HAP-1 (cell line): ENCODE data around the gene ACACA.
A peak's percentile ranks its signal among the peaks of the same experiment; 100 is the strongest.
"Not testable (repeated sequence)": the region's sequence is repeated elsewhere in the genome, so short reads cannot be mapped to it uniquely, and the experiment has no call there.

Experiments used
- DNase-seq, 2 experiments: peaks; one replicate each; pipeline ENCODE4 v3.0.0-alpha.2; 2016 to 2020; ENCODE audit warnings: low spot score in 2 of 2
- H3K27me3 ChIP-seq: fragments of 250-450 bp; sonication (Bioruptor Pico); 2 replicates; pipeline ENCODE4 v1.5.1; 2020; ENCODE audit warnings: low read depth, mild to moderate bottlenecking, moderate library complexity
- H3K36me3 ChIP-seq: fragments of 250-450 bp; sonication (Bioruptor Pico); replicated peaks from 2 replicates; pipeline ENCODE4 v1.5.1; 2020; ENCODE audit warnings: mild to moderate bottlenecking
- H3K4me1 ChIP-seq: fragments of 250-450 bp; sonication (Bioruptor Pico); 2 replicates; pipeline ENCODE4 v1.5.1; 2020; ENCODE audit warnings: mild to moderate bottlenecking
- H3K4me3 ChIP-seq: fragments of 250-450 bp; sonication (Bioruptor Pico); 2 replicates; pipeline ENCODE4 v1.5.1; 2020; ENCODE audit warnings: mild to moderate bottlenecking, moderate library complexity
- H3K9me3 ChIP-seq: fragments of 250-450 bp; sonication (Bioruptor Pico); 2 replicates; pipeline ENCODE4 v1.5.1; 2020; ENCODE audit warnings: mild to moderate bottlenecking, moderate library complexity
- in situ Hi-C: fragments of 300-500 bp; cut with MboI; formaldehyde crosslinking; loops from 3 replicates; pipeline ENCODE4 v1.14.3; 2020; ENCODE audit warnings: low sequenced_read_pairs, inconsistent platforms, mixed read lengths

The ACACA gene

GRCh38 chr17:37417852-37418251 lies 11.2 kb upstream of the ACACA start:
- no peak for DNase-seq
- H3K36me3 ChIP-seq = peaks cover 51% of the 10 kb centered on the region
- in situ Hi-C loops = no loop called here
- H3K9me3 ChIP-seq = no peaks in the 10 kb centered on the region
- no peaks in the 10 kb centered on the region for H3K4me1 ChIP-seq
- no peaks in the 10 kb centered on the region for H3K27me3 ChIP-seq
- no peak overlapping the region for H3K4me3 ChIP-seq

DNA sequence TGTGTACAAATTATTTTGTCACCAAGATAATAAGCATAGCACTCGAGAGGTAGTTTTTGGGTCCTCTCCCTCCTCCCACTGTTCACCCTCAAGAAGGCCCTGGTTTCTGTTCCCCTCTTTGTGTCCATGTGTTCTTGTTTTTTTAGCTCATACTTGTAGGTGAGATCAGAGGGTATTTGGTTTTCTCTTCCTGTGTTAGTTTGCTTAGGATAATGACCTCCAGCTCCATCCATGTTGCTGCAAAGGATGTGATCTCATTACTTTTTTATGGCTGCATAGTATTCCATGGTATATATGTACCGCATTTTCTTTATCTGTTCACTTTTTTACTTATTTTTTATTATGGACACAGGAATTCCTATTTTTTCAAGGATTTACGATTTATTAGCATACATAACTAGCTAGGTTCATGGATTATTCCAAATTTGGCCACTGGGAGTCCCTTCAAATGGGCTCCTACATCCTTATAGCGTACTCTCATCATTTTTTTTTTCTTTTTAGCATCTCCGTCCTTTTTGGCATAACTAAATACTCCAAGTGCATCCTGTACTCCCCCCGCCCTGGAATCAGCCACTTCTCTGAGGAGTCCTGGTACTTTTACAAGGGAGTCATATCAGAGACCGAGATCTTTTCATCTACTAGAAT lies 7.4 kb upstream of the ACACA start:
- H3K27me3 ChIP-seq = no peaks in the 10 kb centered on the region
- H3K4me1 ChIP-seq = no peaks in the 10 kb centered on the region
- no peaks in the 10 kb centered on the region for H3K9me3 ChIP-seq
- in situ Hi-C loops = no loop called here
- H3K4me3 ChIP-seq = no peak overlapping the region
- no peak for DNase-seq
- H3K36me3 ChIP-seq = peaks cover 64% of the 10 kb centered on the region

DNA sequence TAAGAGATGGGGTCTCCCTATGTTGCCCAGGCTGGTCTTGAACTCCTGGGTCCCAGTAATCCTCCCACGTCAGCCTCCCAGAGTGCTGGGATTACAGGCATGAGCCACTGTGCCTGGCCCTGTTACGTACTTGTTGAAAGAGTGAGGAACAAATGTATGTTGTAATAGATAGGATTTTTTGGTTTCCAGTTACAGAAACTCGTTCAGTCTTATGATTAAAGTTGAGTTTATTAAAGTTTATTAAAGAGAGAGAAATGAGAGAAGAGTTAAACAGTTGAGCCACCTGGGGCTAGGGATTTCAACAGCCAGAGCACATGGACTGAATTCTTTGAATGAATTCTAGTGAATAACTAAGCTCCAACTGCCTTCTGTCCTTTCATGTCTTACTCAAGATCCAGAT lies 3.7 kb upstream of the ACACA start:
- DNase-seq = no peak
- H3K9me3 ChIP-seq = no peaks in the 10 kb centered on the region
- H3K4me3 ChIP-seq = no peak overlapping the region
- peaks cover 44% of the 10 kb centered on the region for H3K36me3 ChIP-seq
- H3K27me3 ChIP-seq = no peaks in the 10 kb centered on the region
- peaks cover 7% of the 10 kb centered on the region for H3K4me1 ChIP-seq
- in situ Hi-C loops = no loop called here

- Histone ChIP-seq H3K4me1 (peaks cover 14% of the 10 kb centered on the region), H3K36me3 (peaks cover 29% of the 10 kb centered on the region), H3K4me3 (peak overlapping the region; percentile 49; the same call in 1 of the 2 replicates)
- DNase-seq, H3K27me3 ChIP-seq, in situ Hi-C loops, H3K9me3 ChIP-seq: not testable (repeated sequence)
Measured at GRCh38 chr17:37408145-37408479, 1.5 kb upstream of the ACACA start.

DNA sequence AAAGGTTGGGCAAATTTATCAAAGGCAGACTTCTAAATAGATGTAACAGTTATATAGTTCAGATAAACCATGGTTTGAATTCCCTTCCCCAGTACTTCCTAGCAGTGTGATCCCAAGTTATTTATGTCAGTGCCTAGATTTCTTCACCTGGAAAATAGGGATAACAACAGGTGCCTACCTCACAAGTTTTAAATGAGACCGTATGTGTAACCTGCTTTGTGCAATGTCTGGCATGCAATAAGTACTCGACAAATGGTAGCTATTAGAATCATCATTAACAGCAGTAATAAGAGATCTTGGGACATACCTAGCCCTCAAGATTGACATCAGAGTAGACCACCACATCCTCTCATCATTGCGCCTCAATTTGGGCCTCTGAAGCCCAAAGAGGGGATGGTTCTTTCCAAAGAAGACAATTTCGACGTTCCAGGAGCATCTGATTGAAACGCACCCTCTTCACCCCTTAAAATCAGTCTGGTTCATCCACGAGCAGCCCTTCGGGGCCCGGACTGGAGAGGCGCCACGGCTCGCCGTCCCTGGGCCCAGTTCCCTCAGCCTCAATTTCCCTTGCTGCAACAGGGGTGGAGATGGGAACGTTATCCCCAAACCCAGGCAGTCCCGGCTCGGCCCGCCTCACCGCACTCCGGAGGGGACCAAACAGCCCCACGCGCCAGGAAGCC lies 541 bp downstream of the ACACA start:
- H3K4me3 ChIP-seq = peak overlapping the region; percentile 77
- H3K27me3 ChIP-seq = no peaks in the 10 kb centered on the region
- in situ Hi-C loops = no loop called here
- H3K9me3 ChIP-seq = no peaks in the 10 kb centered on the region
- peaks cover 14% of the 10 kb centered on the region for H3K4me1 ChIP-seq
- peaks cover 11% of the 10 kb centered on the region for H3K36me3 ChIP-seq
- DNase-seq = peak in 1 of 2 experiments; percentile 15

- H3K27me3 ChIP-seq, H3K9me3 ChIP-seq, H3K36me3 ChIP-seq, in situ Hi-C loops: not testable (repeated sequence)
- H3K4me1 ChIP-seq = peaks cover 14% of the 10 kb centered on the region
- DNase-seq = peak in 1 of 2 experiments; percentile 35
- peak overlapping the region; percentile 77 for H3K4me3 ChIP-seq
Measured at GRCh38 chr17:37405522-37405921, 1.1 kb downstream of the ACACA start.

GRCh38 chr17:37400505-37400904 lies 6.1 kb downstream of the ACACA start:
- DNase-seq = no peak
- no peak overlapping the region for H3K4me3 ChIP-seq
- no peaks in the 10 kb centered on the region for H3K27me3 ChIP-seq
- no peaks in the 10 kb centered on the region for H3K9me3 ChIP-seq
- in situ Hi-C loops = no loop called here
- peaks cover 5% of the 10 kb centered on the region; the same call in 1 of the 2 replicates for H3K36me3 ChIP-seq
- peaks cover 11% of the 10 kb centered on the region for H3K4me1 ChIP-seq

DNA sequence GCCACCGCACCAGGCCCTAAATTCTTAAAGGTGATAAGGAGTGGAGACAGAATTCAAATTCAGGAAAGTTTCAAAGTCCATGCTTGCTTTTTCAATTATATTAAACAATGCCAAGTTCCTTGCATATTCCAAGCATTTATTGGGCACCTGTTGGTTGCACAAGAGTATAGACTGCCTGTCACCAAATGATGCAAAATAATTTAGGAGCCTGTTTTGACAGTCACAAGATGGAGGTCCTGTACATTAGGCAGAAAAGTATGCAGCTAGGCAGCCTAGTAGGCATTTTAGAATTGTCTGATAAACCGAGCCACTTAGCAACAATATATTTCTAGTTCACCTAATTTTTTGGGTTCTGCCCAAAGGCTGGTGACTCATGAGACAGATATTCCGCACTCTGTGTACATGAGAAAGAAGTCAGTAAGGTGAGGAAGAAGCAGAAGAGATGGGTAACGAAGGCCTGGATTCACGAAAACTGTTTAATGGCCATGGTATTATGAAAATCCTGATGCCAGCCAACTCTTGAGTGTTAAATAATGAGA lies 7.3 kb downstream of the ACACA start:
- Histone ChIP-seq H3K27me3 (no peaks in the 10 kb centered on the region), H3K36me3 (no peaks in the 10 kb centered on the region), H3K4me3 (no peak overlapping the region), H3K4me1 (peaks cover 3% of the 10 kb centered on the region; the same call in 1 of the 2 replicates), H3K9me3 (no peaks in the 10 kb centered on the region)
- in situ Hi-C loops = no loop called here
- no peak for DNase-seq

DNA sequence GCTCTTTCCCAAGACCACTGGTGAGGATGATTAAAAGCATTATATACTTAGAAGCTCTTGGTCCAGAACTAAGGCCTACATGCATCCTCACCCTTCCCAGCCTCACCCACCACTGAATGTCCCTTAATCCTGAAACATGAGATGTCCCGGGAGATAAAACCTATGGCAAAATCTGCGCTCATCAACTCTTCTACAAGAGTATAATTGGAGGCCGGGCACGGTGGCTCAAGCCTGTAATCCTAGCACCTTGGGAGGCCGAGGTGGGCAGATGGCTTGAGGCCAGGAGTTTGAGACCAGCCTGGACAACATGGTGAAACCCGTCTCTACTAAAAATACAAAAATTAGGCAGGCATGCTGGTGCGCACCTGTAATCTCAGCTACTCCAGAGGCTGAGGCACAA lies 13.3 kb downstream of the ACACA start:
- Histone ChIP-seq H3K4me3 (no peak overlapping the region), H3K4me1 (peaks cover 3% of the 10 kb centered on the region; the same call in 1 of the 2 replicates), H3K9me3 (no peaks in the 10 kb centered on the region), H3K36me3 (no peaks in the 10 kb centered on the region), H3K27me3 (no peaks in the 10 kb centered on the region)
- in situ Hi-C loops = no loop called here
- DNase-seq = no peak

DNA sequence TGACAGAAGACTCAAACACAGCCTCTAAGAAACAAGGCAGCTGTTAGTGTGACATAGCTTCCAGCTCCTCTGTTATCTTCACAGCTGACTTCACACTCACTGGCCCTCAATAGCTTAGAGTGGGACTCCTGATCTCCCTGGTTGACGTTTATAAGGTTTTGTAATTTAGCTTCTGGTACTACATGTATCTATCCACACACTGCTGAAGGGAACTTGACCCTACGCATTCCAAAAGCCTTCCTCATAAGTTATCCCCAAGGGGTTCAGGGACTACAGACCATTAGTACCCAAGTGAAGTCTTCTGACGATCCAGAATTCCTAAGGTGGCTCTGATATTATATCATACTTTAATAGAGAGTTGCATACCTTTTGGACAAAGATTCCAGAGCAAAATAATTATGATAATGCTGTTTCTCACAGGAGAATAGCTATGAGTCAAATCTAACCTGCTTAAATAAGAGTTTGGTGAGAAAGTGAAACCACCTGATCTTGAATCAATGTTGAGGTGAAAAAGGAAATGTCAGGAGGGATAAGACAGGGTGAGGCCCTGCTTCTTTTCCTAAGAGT lies 14.5 kb downstream of the ACACA start:
- Histone ChIP-seq H3K36me3 (no peaks in the 10 kb centered on the region), H3K4me1 (no peaks in the 10 kb centered on the region; the same call in 1 of the 2 replicates), H3K27me3 (no peaks in the 10 kb centered on the region), H3K4me3 (no peak overlapping the region), H3K9me3 (no peaks in the 10 kb centered on the region)
- no peak for DNase-seq
- in situ Hi-C loops = no loop called here

DNA sequence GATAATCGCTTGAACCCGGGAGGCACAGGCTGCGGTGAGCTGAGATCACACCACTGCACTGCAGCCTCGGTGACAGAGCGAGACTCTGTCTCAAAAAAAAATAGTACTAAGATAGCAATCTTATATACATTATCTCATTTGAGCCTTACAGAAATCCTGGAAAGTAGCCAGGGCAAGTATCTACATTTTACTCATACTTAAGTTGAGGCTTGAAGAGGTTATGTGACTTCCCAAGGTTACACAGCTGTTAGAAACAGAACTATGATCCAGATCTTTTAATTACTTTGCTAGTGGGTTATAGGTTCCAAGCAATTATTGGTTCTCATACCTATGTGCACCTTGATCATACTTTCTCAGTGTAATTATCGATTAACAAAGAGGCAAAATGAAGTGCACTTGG lies 15.5 kb downstream of the ACACA start:
- DNase-seq = no peak
- in situ Hi-C loops = no loop called here
- H3K4me3 ChIP-seq = no peak overlapping the region

GRCh38 chr17:37389160-37389559 lies 17.5 kb downstream of the ACACA start:
- H3K4me1 ChIP-seq = no peaks in the 10 kb centered on the region; the same call in 1 of the 2 replicates
- H3K36me3 ChIP-seq = no peaks in the 10 kb centered on the region
- no peaks in the 10 kb centered on the region for H3K9me3 ChIP-seq
- DNase-seq = no peak
- H3K27me3 ChIP-seq = 0 out of 2 replicates have a peak, but pooled peaks cover 1% of the 10 kb centered on the region
- in situ Hi-C loops = no loop called here
- H3K4me3 ChIP-seq = no peak overlapping the region

More for the DNA sequence above, 15.5 kb downstream of the ACACA start:
- Histone ChIP-seq H3K27me3 (no peaks in the 10 kb centered on the region), H3K36me3 (no peaks in the 10 kb centered on the region), H3K9me3 (no peaks in the 10 kb centered on the region), H3K4me1 (no peaks in the 10 kb centered on the region; the same call in 1 of the 2 replicates)

GRCh38 chr17:37388266-37388665 lies 18.4 kb downstream of the ACACA start:
- Histone ChIP-seq H3K4me1 (no peaks in the 10 kb centered on the region; the same call in 1 of the 2 replicates), H3K9me3 (no peaks in the 10 kb centered on the region), H3K36me3 (no peaks in the 10 kb centered on the region), H3K4me3 (no peak overlapping the region), H3K27me3 (0 out of 2 replicates have a peak, but pooled peaks cover 3% of the 10 kb centered on the region)
- in situ Hi-C loops = no loop called here
- no peak for DNase-seq

DNA sequence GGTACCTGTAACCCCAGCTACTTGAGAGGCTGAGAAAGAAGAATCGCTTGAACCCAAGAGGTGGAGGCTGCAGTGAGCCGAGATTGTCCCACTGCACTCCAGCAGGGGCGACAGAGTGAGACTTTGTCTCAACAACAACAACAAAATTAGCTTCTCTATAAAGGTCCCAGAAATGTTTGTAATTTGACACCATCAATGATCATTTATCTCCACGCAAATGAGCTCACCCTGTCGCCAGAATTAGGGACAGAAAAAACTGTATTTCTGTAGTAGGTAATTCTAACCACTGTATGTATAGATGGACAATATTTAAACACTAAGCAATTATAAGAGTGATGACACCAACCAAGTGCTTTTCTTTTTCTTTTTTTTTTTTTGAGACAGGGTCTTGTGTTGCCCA lies 20.2 kb downstream of the ACACA start:
- 0 out of 2 replicates have a peak, but pooled peaks cover 3% of the 10 kb centered on the region for H3K27me3 ChIP-seq
- no peak for DNase-seq
- in situ Hi-C loops = no loop called here

More for the DNA sequence above, 20.2 kb downstream of the ACACA start:
- H3K4me3 ChIP-seq = no peak overlapping the region
- no peaks in the 10 kb centered on the region for H3K4me1 ChIP-seq
- H3K36me3 ChIP-seq = no peaks in the 10 kb centered on the region
- no peaks in the 10 kb centered on the region for H3K9me3 ChIP-seq
